Pancreas (tissue), 10 donors: ENCODE measurements around the gene PPP1R3D. TPM values are rescaled to one million over a fixed set of nuclear protein-coding genes. Genes with fewer than 3 reads are reported as not detected.

Experiments used
- ATAC-seq, 4 donors: fragments of 200-7000 bp; cut with Tn5 transposase; one replicate each; pipeline versions ENCODE4 v1.8.0 to v1.9.1; 2020; ENCODE audit warnings: mild to moderate bottlenecking in 4 of 4, moderate library complexity in 4 of 4
- DNase-seq, 6 donors: peaks; one replicate each; pipeline ENCODE4 v3.0.0-alpha.2; 2020
- FAIRE-seq: peaks from 2 replicates; lab custom pipeline; 2012; peaks lifted over from hg19 to GRCh38; lab: Jason Lieb, UNC
- H3K27ac ChIP-seq, 4 donors: fragments of 200-600 bp; sonication (generic); 1 replicate in 3 of 4; 2 replicates in 1 of 4; pipeline versions ENCODE4 v1.5.0 to v1.8.0; 2020
- H3K27me3 ChIP-seq, 4 donors: fragments of 200-600 bp; one replicate each; pipeline ENCODE4 v1.8.0; 2021
- H3K36me3 ChIP-seq, 3 donors: fragments of 200-600 bp; sonication (generic) in 1 of 3; one replicate each; pipeline versions ENCODE4 v1.5.0 to v1.8.0; 2020 to 2021
- H3K4me1 ChIP-seq, 3 donors: fragments of 200-600 bp; one replicate each; pipeline ENCODE4 v1.8.0; 2021
- H3K4me3 ChIP-seq, 4 donors: fragments of 200-600 bp; sonication (generic) in 2 of 4; one replicate each; pipeline versions ENCODE4 v1.5.0 to v1.8.0; 2020 to 2021
- H3K9me3 ChIP-seq, 4 donors: fragments of 200-600 bp; one replicate each; pipeline ENCODE4 v1.8.0; 2021
- CTCF ChIP-seq, 4 donors: fragments of 200-600 bp; sonication (generic) in 3 of 4; IDR thresholded peaks; one replicate each; pipeline versions ENCODE4 v1.5.0 to v1.8.0; 2021; ENCODE audit warnings: antibody characterized with exemption in 4 of 4
- WGBS, 2 donors: extraction: QIAGEN DNeasy Blood & Tissue Kit; methylation state at CpG; one replicate each; pipeline ENCODE4 v1.1.7; 2013; 5-methylcytosine and 5-hydroxymethylcytosine counted together
- intact Hi-C, 3 donors: fragments of 100-400 bp; cut with DNase I; formaldehyde crosslinking; loops; one replicate each; pipeline versions ENCODE4 v1.11.1 to v1.14.2; 2022
- polyA plus RNA-seq, 2 donors: library from polyadenylated mRNA; stranded (reverse); fragments of 200-250 nt; gene quantifications; one replicate each; pipeline ENCODE4 v1.2.3, GENCODE V29; 2013
- total RNA-seq, 6 donors: library from RNA; stranded (reverse); fragmentation: NEBNext Ultra II Directional in 4 of 6; extraction: Animal tissue kit (Norgen Biotek cat#: 25700) in 4 of 6; gene quantifications; one replicate each; pipeline versions ENCODE4 v1.2.1 to v1.2.4, GENCODE V29; 2021 to 2023
- donor health status: healthy with polysubstance abuse.
- donor health status: DM: no; HTN: no; CAD: no; lungs with moderate emphysema.
- donor health status: DM: no; HTN: no; CAD: no.
- donor health status: control.
- donor health status: control.
- donor health status: Bipolar disorder and iron deficiency.
- donor health status: DM: yes; HTN: yes; CAD: no.
- donor health status: DM: no; HTN: no; CAD: no.
- donor health status: DM: no; HTN: no; CAD: no.
- donor health status: DM: yes; HTN: yes; CAD: no.

Gene PPP1R3D
- total and polyA plus RNA-seq, 8 donors: 1.4 to 6.3 (median 3.6) TPM

GRCh38 chr20:59945175-59945574 is 5.1 kb upstream of the PPP1R3D start:
- intact Hi-C loops: no loop called here
- no peak for FAIRE-seq
- no peak for TF ChIP-seq CTCF (IDR thresholded peaks at IDR 0.05)

GRCh38 chr20:59944726-59945125 is 4.6 kb upstream of the PPP1R3D start:
- H3K27ac ChIP-seq: no peak overlapping the region
- no peak for TF ChIP-seq CTCF (IDR thresholded peaks at IDR 0.05)
- WGBS, 2 donors: 94 to 95% methylated on average over 7 of the region's 7 CpGs

More at GRCh38 chr20:59945175-59945574, 5.1 kb upstream of the PPP1R3D start:
- 77 to 84% methylated on average over 3 of the region's 3 CpGs for WGBS, 2 donors
- Histone ChIP-seq H3K27ac (no peak overlapping the region), H3K4me3 (no peak overlapping the region), H3K27me3 (no peaks in the 10 kb centered on the region), H3K36me3 (peaks cover 0 to 28% (median 0%) of the 10 kb centered on the region in 3 donors), H3K9me3 (no peaks in the 10 kb centered on the region), H3K4me1 (peaks cover 6 to 12% (median 10%) of the 10 kb centered on the region in 3 donors)
- no peak for DNase-seq
- ATAC-seq: no peak

GRCh38 chr20:59942245-59942644 is 2.1 kb upstream of the PPP1R3D start:
- ATAC-seq: no peak
- no peak for TF ChIP-seq CTCF (IDR thresholded peaks at IDR 0.05)
- intact Hi-C loops: no loop called here
- WGBS, 2 donors: 77 to 81% methylated on average over 2 of the region's 2 CpGs
- Histone ChIP-seq H3K27ac (no peak overlapping the region), H3K36me3 (peaks cover 0 to 28% (median 0%) of the 10 kb centered on the region in 3 donors), H3K4me1 (peaks cover 15 to 34% (median 20%) of the 10 kb centered on the region in 3 donors), H3K27me3 (no peaks in the 10 kb centered on the region), H3K9me3 (no peaks in the 10 kb centered on the region), H3K4me3 (no peak overlapping the region)
- no peak for FAIRE-seq
- no peak for DNase-seq

More at GRCh38 chr20:59944726-59945125, 4.6 kb upstream of the PPP1R3D start:
- Histone ChIP-seq H3K36me3 (peaks cover 0 to 28% (median 0%) of the 10 kb centered on the region in 3 donors), H3K9me3 (no peaks in the 10 kb centered on the region), H3K4me1 (peaks cover 6 to 12% (median 10%) of the 10 kb centered on the region in 3 donors), H3K27me3 (no peaks in the 10 kb centered on the region), H3K4me3 (no peak overlapping the region)
- ATAC-seq (no peak), FAIRE-seq (no peak), DNase-seq (no peak)
- intact Hi-C loops: no loop called here

GRCh38 chr20:59940956-59941294 is 820 bp upstream of the PPP1R3D start:
- intact Hi-C loops: no loop called here
- 0% methylated on average over 4 of the region's 4 CpGs for WGBS, 2 donors
- H3K27me3 ChIP-seq: no peaks in the 10 kb centered on the region
- peak overlapping the region; percentile 60 to 78 (median 72) for H3K4me3 ChIP-seq
- no peak for TF ChIP-seq CTCF (IDR thresholded peaks at IDR 0.05)
- peaks cover 15 to 40% (median 21%) of the 10 kb centered on the region in 3 donors for H3K4me1 ChIP-seq
- peak overlapping the region; percentile 84 to 94 (median 92) for H3K27ac ChIP-seq
- no peak for FAIRE-seq
- no peak for DNase-seq
- ATAC-seq: no peak
- no peaks in the 10 kb centered on the region for H3K9me3 ChIP-seq
- peaks cover 0 to 28% (median 0%) of the 10 kb centered on the region in 3 donors for H3K36me3 ChIP-seq

GRCh38 chr20:59939879-59940128 is 301 bp downstream of the PPP1R3D start:
- Histone ChIP-seq H3K36me3 (peaks cover 0 to 26% (median 0%) of the 10 kb centered on the region in 3 donors), H3K4me3 (peak overlapping the region; percentile 60 to 78 (median 72)), H3K27me3 (no peaks in the 10 kb centered on the region), H3K27ac (peak overlapping the region; percentile 84 to 94 (median 92)), H3K9me3 (no peaks in the 10 kb centered on the region), H3K4me1 (peaks cover 15 to 40% (median 21%) of the 10 kb centered on the region in 3 donors)
- FAIRE-seq (no peak), DNase-seq (peak in 4 of 6 donors; percentile 29 to 86 (median 57)), ATAC-seq (peak; percentile 16 to 46 (median 26))
- intact Hi-C loops: no loop called here
- 0% methylated on average over 24 of the region's 24 CpGs for WGBS, 2 donors
- no peak for TF ChIP-seq CTCF (IDR thresholded peaks at IDR 0.05)
